B cell (primary cell): ENCODE results near the gene ST8SIA5. TPM values are rescaled to one million over a fixed set of nuclear protein-coding genes. Genes with fewer than 3 reads are reported as not detected.

Source experiments
- ATAC-seq: fragments of 200-7000 bp; cut with Tn5 transposase; one replicate; pipeline ENCODE4 v1.10.0; 2021; ENCODE audit warnings: low read depth, mild to moderate bottlenecking, moderate number of reproducible peaks, moderate library complexity
- CTCF ChIA-PET: fragments of 350-600 bp; sonication (Branson Sonifier 250); formaldehyde crosslinking; loops from one replicate; lab custom pipeline; 2021; ENCODE audit warnings: antibody characterized with exemption, inconsistent platforms; lab: Charles Lee
- POLR2A ChIA-PET: fragments of 350-600 bp; sonication (Branson Sonifier 250); formaldehyde crosslinking; loops from one replicate; lab custom pipeline; 2021; ENCODE audit warnings: antibody characterized with exemption; lab: Charles Lee
- DNase-seq: peaks from one replicate; pipeline ENCODE4 v3.0.0; 2013
- H2AFZ ChIP-seq: 2 replicates; pipeline ENCODE4 v1.6.1; 2012; ENCODE audit warnings: mild to moderate bottlenecking, low read depth, low read length; ENCODE audit not compliant: insufficient read depth, poor library complexity, severe bottlenecking
- H3K27ac ChIP-seq, 2 donors: 1 replicate in 1 of 2; 2 replicates in 1 of 2; pipeline ENCODE4 v1.5.1; 2012 to 2013; ENCODE audit warnings: low read length in 2 of 2, mild to moderate bottlenecking in 2 of 2, moderate library complexity in 1 of 2
- H3K27me3 ChIP-seq, 4 experiments: fragments of 200-600 bp in 1 of 4; sonication (generic) in 1 of 4; replicated peaks in 1 of 4; 1 replicate in 2 of 4; 2 replicates in 2 of 4; pipeline versions ENCODE4 v1.6.1 to v1.7.0; 2013 to 2016; ENCODE audit warnings: low read length in 3 of 4, mild to moderate bottlenecking in 2 of 4, mixed read lengths in 1 of 4, moderate library complexity in 1 of 4; ENCODE audit not compliant: insufficient read depth in 4 of 4, control insufficient read depth in 3 of 4; ENCODE audit errors: control extremely low read depth in 1 of 4
- H3K36me3 ChIP-seq, 2 experiments: replicated peaks in 1 of 2; 1 replicate in 1 of 2; 2 replicates in 1 of 2; pipeline versions ENCODE4 v1.6.1 to v1.7.1; 2013; ENCODE audit warnings: low read length in 1 of 2; ENCODE audit not compliant: insufficient read depth in 2 of 2, control insufficient read depth in 1 of 2; ENCODE audit errors: control extremely low read depth in 1 of 2, extremely low read depth in 1 of 2
- H3K4me1 ChIP-seq, 2 donors: fragments of 200-600 bp in 1 of 2; sonication (generic) in 1 of 2; 1 replicate in 1 of 2; 2 replicates in 1 of 2; pipeline versions ENCODE4 v1.5.1 to v1.6.1; 2013 to 2017; ENCODE audit warnings: low read length in 2 of 2; ENCODE audit not compliant: control insufficient read depth in 2 of 2, insufficient read depth in 2 of 2
- H3K4me2 ChIP-seq: replicated peaks from 2 replicates; pipeline ENCODE3; 2012; ENCODE audit warnings: mild to moderate bottlenecking, low read depth, low read length; ENCODE audit not compliant: poor library complexity, severe bottlenecking
- H3K4me3 ChIP-seq, 5 experiments: fragments of 200-600 bp in 1 of 5; sonication (generic) in 1 of 5; 1 replicate in 3 of 5; 2 replicates in 2 of 5; pipeline versions ENCODE4 v1.5.1 to v1.7.0; 2011 to 2016; ENCODE audit warnings: low read length in 4 of 5, mild to moderate bottlenecking in 4 of 5, low read depth in 2 of 5, control low read depth in 1 of 5, moderate library complexity in 1 of 5; ENCODE audit not compliant: insufficient read depth in 1 of 5; ENCODE audit errors: control extremely low read depth in 1 of 5, extremely low read depth in 1 of 5
- H3K79me2 ChIP-seq: fragments of 200-600 bp; sonication (generic); one replicate; pipeline ENCODE4 v1.6.0; 2016; ENCODE audit warnings: low read length; ENCODE audit not compliant: control insufficient read depth, insufficient read depth
- H3K9ac ChIP-seq: fragments of 200-600 bp; sonication (generic); 2 replicates; pipeline ENCODE4 v1.6.1; 2017; ENCODE audit warnings: mild to moderate bottlenecking, low read length, moderate library complexity
- H3K9me3 ChIP-seq, 3 donors: one replicate each; pipeline versions ENCODE4 v1.6.1 to v1.7.1; 2013; ENCODE audit warnings: low read length in 2 of 3; ENCODE audit not compliant: control insufficient read depth in 2 of 3, insufficient read depth in 1 of 3; ENCODE audit errors: control extremely low read depth in 1 of 3
- H4K20me1 ChIP-seq: 2 replicates; pipeline ENCODE4 v1.6.0; 2012; ENCODE audit warnings: mild to moderate bottlenecking, low read length; ENCODE audit not compliant: insufficient read depth, control insufficient read depth, poor library complexity, severe bottlenecking
- H3K27ac Mint-ChIP-seq: one replicate; pipeline ENCODE4 v1.8.0; 2021; ENCODE audit warnings: mixed read lengths
- H3K27me3 Mint-ChIP-seq: one replicate; pipeline ENCODE4 v1.8.0; 2021; ENCODE audit warnings: mixed read lengths
- H3K4me1 Mint-ChIP-seq: one replicate; pipeline ENCODE4 v1.8.0; 2021; ENCODE audit warnings: mixed read lengths
- H3K4me3 Mint-ChIP-seq: one replicate; pipeline ENCODE4 v1.8.0; 2021; ENCODE audit warnings: mixed read lengths
- H3K9me3 Mint-ChIP-seq: one replicate; pipeline ENCODE4 v1.8.0; 2022; ENCODE audit warnings: mixed read lengths; ENCODE audit not compliant: insufficient read depth
- EZH2 ChIP-seq: IDR thresholded peaks from 2 replicates; pipeline ENCODE4 v1.6.1; 2012; ENCODE audit warnings: borderline replicate concordance, low read depth, mild to moderate bottlenecking, moderate library complexity, low read length; ENCODE audit not compliant: insufficient read depth, poor library complexity, severe bottlenecking
- WGBS: methylation state at CpG from one replicate; pipeline ENCODE4 v1.1.5; 2013; ENCODE audit warnings: missing lambda C conversion rate; ENCODE audit not compliant: insufficient coverage; 5-methylcytosine and 5-hydroxymethylcytosine counted together
- intact Hi-C: fragments of 100-400 bp; cut with micrococcal nuclease; formaldehyde crosslinking; loops from one replicate; pipeline ENCODE4 v1.10.0; 2022
- polyA plus RNA-seq: library from polyadenylated mRNA; depleted of rRNA; stranded (reverse); fragments of >200 nt; gene quantifications from 2 replicates; pipeline ENCODE4 v1.2.3, GENCODE V29; 2012
- total RNA-seq, 2 donors: library from RNA; stranded (reverse); fragments of 120-200 nt in 1 of 2; gene quantifications; 1 replicate in 1 of 2; 2 replicates in 1 of 2; pipeline versions ENCODE4 v1.2.3 to v1.2.4, GENCODE V29; 2013 to 2022
- TF ChIP-seq, protein P1 (sequence below): fragments of 200-600 bp; IDR thresholded peaks from one replicate; pipeline ENCODE4 v1.8.0; 2022; ENCODE audit warnings: antibody characterized with exemption, mild to moderate bottlenecking

The ST8SIA5 gene
- total and polyA plus RNA-seq, 2 donors (not counting 1 experiment from before 2014, with no cell fraction given), result not detected

DNA sequence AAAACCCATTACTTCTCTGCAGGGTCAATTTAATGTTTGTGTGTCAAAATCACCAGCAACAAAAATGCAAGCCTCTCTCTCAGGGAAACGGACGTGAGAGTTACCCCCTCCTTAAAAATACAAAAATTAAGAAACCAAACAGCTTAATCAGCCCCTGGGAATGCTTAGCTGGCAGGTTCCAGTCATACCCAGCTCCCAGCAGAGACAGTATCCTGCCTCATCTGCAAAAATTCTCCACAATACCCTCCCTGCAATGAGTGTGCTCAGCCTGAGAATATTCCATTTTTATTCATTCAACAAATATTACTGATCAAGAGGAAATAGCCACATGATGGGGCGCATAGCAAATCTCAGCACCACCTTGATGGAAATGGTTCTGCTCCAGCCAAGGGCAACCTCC lies 36.3 kb downstream of the ST8SIA5 start:
- Mint-ChIP-seq H3K27ac (no peak overlapping the region), H3K4me1 (no peaks in the 10 kb centered on the region), H3K27me3 (peaks cover 20% of the 10 kb centered on the region), H3K9me3 (no peaks in the 10 kb centered on the region), H3K4me3 (no peak overlapping the region)
- TF ChIP-seq EZH2, result no peak
- TF ChIP-seq, protein P1, sequence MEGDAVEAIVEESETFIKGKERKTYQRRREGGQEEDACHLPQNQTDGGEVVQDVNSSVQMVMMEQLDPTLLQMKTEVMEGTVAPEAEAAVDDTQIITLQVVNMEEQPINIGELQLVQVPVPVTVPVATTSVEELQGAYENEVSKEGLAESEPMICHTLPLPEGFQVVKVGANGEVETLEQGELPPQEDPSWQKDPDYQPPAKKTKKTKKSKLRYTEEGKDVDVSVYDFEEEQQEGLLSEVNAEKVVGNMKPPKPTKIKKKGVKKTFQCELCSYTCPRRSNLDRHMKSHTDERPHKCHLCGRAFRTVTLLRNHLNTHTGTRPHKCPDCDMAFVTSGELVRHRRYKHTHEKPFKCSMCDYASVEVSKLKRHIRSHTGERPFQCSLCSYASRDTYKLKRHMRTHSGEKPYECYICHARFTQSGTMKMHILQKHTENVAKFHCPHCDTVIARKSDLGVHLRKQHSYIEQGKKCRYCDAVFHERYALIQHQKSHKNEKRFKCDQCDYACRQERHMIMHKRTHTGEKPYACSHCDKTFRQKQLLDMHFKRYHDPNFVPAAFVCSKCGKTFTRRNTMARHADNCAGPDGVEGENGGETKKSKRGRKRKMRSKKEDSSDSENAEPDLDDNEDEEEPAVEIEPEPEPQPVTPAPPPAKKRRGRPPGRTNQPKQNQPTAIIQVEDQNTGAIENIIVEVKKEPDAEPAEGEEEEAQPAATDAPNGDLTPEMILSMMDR, result no peak
- Histone ChIP-seq H3K4me3 (no peak overlapping the region), H3K9me3 (no peaks in the 10 kb centered on the region), H3K36me3 (no peaks in the 10 kb centered on the region), H4K20me1 (no peaks in the 10 kb centered on the region), H3K27ac (no peak overlapping the region), H3K4me1 (no peaks in the 10 kb centered on the region), H3K79me2 (no peaks in the 10 kb centered on the region), H3K9ac (no peak overlapping the region), H3K4me2 (no peak overlapping the region), H3K27me3 (no peaks in the 10 kb centered on the region), H2AFZ (no peak overlapping the region)
- intact Hi-C loops, result no loop called here
- POLR2A ChIA-PET, result no interaction called here
- ATAC-seq (no peak), DNase-seq (no peak)
- CTCF ChIA-PET, result no interaction called here
- WGBS, result 95% methylated on average over 3 of the region's 3 CpGs

DNA sequence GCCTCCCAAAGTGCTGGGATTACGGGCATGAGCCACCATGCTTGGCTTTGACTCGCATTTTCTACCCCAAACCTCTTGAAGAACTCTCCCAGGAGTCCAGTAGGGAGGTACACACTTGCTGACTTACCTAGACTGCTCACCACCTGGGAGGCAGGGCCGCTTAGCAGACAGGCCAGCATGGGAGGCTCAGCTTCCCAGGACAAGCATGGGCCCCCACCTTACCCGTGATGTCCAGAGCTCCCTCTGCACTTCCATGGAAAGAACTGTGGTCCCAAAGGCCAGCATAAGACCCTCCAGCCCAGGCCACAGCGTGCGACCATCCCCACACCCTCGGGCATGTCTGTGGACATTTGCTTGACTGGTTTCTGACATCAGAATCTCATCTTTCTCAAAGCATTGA lies 36.8 kb downstream of the ST8SIA5 start:
- Histone ChIP-seq H3K79me2 (no peaks in the 10 kb centered on the region), H4K20me1 (no peaks in the 10 kb centered on the region), H3K27me3 (no peaks in the 10 kb centered on the region), H3K9me3 (no peaks in the 10 kb centered on the region), H3K27ac (no peak overlapping the region), H3K9ac (no peak overlapping the region), H3K36me3 (no peaks in the 10 kb centered on the region), H3K4me2 (no peak overlapping the region), H3K4me3 (no peak overlapping the region), H2AFZ (no peak overlapping the region), H3K4me1 (no peaks in the 10 kb centered on the region)
- TF ChIP-seq, protein P1, result no peak
- TF ChIP-seq EZH2, result no peak
- ChIA-PET POLR2A (no interaction called here), CTCF (no interaction called here)
- WGBS, result 62% methylated on average over 6 of the region's 7 CpGs
- intact Hi-C loops, result no loop called here
- H3K4me3 Mint-ChIP-seq, result no peak overlapping the region
- ATAC-seq, result no peak
- peaks cover 20% of the 10 kb centered on the region for H3K27me3 Mint-ChIP-seq
- no peaks in the 10 kb centered on the region for H3K9me3 Mint-ChIP-seq
- no peak overlapping the region for H3K27ac Mint-ChIP-seq
- no peaks in the 10 kb centered on the region for H3K4me1 Mint-ChIP-seq
- no peak for DNase-seq
